Immature natural killer cell (primary cell): ENCODE measurements around the gene ETV3. TPM values are rescaled to one million over a fixed set of nuclear protein-coding genes. Genes with fewer than 3 reads are reported as not detected.

Experiments used
- DNase-seq, 3 donors: peaks; one replicate each; pipeline ENCODE4 v3.0.0; 2022; ENCODE audit warnings: mixed read lengths in 1 of 3
- H3K27ac Mint-ChIP-seq, 6 donors: one replicate each; pipeline ENCODE4 v1.8.0; 2020; ENCODE audit warnings: mixed read lengths in 6 of 6, mild to moderate bottlenecking in 5 of 6, inconsistent platforms in 4 of 6, moderate library complexity in 3 of 6
- H3K27me3 Mint-ChIP-seq, 3 donors: one replicate each; pipeline ENCODE4 v1.8.0; 2020 to 2021; ENCODE audit warnings: low read depth in 3 of 3, mild to moderate bottlenecking in 3 of 3, mixed read lengths in 3 of 3, moderate library complexity in 3 of 3, inconsistent platforms in 1 of 3
- H3K36me3 Mint-ChIP-seq, 3 donors: one replicate each; pipeline ENCODE4 v1.8.0; 2020; ENCODE audit warnings: mixed read lengths in 3 of 3, inconsistent platforms in 2 of 3, mild to moderate bottlenecking in 2 of 3
- H3K4me1 Mint-ChIP-seq, 2 donors: one replicate each; pipeline ENCODE4 v1.8.0; 2020; ENCODE audit warnings: inconsistent platforms in 2 of 2, mild to moderate bottlenecking in 2 of 2, mixed read lengths in 2 of 2, moderate library complexity in 1 of 2
- H3K4me3 Mint-ChIP-seq, 5 donors: one replicate each; pipeline ENCODE4 v1.8.0; 2020; ENCODE audit warnings: mild to moderate bottlenecking in 5 of 5, mixed read lengths in 5 of 5, inconsistent platforms in 3 of 5, moderate library complexity in 3 of 5
- H3K9me3 Mint-ChIP-seq, 6 donors: one replicate each; pipeline ENCODE4 v1.8.0; 2020; ENCODE audit warnings: mild to moderate bottlenecking in 6 of 6, mixed read lengths in 6 of 6, inconsistent platforms in 4 of 6, moderate library complexity in 3 of 6
- polyA plus RNA-seq, 3 donors: library from polyadenylated mRNA; unstranded; fragments of 300-500 nt; fragmentation: Illumina TruSeq; gene quantifications; one replicate each; pipeline ENCODE4 v1.2.3, GENCODE V29; 2021

Gene ETV3
- polyA plus RNA-seq, 3 donors from 2014 or later, result 6.6 to 22.0 (median 20.5) TPM

DNA sequence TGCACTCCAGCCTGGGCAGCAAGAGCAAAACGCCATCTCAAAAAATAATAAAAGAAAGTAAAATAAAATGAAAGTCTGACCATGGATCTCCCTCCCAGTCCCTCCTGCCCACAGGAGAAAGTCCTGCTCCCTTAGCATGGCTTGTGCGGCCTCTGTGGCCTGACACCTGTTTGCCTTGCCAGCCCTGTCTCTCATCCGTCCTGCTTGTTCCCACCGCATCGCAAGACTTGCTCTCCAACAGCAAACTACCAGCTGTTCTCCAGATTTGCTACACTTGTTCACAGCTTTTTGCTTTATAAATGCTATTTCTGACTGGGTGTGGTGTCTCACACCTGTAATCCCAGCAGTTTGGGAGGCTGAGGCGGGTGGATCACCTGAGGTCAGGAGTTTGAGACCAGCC, 41.3 kb downstream of the ETV3 start:
- Mint-ChIP-seq H3K27ac (peak overlapping the region in 1 of 6 donors; percentile 56), H3K27me3 (peaks cover 0 to 9% (median 5%) of the 10 kb centered on the region in 3 donors), H3K9me3 (no peaks in the 10 kb centered on the region), H3K4me1 (no peaks in the 10 kb centered on the region), H3K36me3 (no peaks in the 10 kb centered on the region), H3K4me3 (no peak overlapping the region)
- no peak for DNase-seq

DNA sequence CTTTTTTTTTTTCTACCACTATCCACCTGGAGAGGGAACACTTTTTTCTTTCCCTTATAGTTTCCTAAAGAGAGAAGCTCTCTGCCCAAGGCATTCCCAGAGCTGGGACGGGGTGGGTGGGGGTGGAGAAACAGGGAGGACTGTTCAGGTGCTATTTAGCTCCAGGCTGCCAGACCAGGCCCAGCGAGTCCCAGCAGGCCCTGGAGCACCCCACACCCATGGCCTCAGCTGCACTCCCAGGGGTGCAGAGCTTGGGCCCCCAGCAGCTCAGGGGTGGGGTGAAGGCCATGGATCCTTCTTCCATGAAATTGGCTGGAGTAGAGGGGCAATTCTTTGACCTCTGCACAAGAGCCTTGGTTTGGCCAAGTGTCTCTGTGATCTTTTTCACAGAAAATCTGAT, 42.6 kb downstream of the ETV3 start:
- peaks cover 0 to 9% (median 2%) of the 10 kb centered on the region in 3 donors for H3K27me3 Mint-ChIP-seq
- H3K4me3 Mint-ChIP-seq, result no peak overlapping the region
- H3K36me3 Mint-ChIP-seq, result no peaks in the 10 kb centered on the region
- H3K9me3 Mint-ChIP-seq, result no peaks in the 10 kb centered on the region
- DNase-seq, result no peak
- H3K4me1 Mint-ChIP-seq, result no peaks in the 10 kb centered on the region
- H3K27ac Mint-ChIP-seq, result no peak overlapping the region

DNA sequence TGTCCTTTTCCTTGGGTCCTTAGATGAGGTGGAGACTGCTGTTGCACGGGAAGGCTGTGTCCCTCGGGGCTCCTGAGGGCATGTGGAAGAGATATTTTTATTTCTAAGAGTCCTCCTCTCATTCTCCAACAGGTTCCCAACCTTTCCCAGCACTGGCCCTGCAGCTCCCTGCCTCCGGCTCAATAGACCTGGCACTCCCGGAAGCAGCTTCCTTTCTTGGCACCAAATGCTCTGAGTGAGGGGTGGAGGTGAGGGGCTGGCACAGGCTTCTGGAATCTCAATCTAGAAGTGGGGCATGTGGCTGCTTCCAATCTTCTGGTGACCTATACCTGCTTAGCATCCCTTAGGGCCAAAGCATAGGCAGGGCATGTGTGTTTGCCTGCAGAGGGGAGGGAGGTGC, 43.1 kb downstream of the ETV3 start:
- Mint-ChIP-seq H3K4me1 (no peaks in the 10 kb centered on the region), H3K36me3 (no peaks in the 10 kb centered on the region), H3K9me3 (no peaks in the 10 kb centered on the region), H3K4me3 (no peak overlapping the region), H3K27me3 (peaks cover 0 to 9% (median 2%) of the 10 kb centered on the region in 3 donors), H3K27ac (no peak overlapping the region)
- no peak for DNase-seq

DNA sequence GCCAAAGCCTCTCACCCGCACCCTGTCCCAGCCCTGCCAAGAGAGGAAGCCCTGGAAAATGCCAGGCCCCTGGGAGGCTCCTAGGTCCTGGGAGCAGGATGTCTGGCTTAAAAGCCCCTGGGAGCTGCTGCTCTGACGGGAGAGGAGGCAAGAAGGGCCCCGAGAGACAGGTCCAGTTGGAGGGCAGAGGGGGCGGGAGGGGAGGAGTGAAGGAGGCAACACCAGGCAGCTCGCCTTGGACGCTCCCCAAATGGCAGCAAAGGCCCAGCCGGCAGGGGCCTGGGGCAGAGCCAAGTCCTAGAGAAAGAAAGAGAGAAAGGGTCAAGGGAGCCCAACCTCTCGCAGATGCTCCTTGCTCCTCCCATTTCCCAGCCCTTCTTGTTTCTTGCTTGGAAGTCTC, 45.4 kb downstream of the ETV3 start:
- no peaks in the 10 kb centered on the region for H3K9me3 Mint-ChIP-seq

DNA sequence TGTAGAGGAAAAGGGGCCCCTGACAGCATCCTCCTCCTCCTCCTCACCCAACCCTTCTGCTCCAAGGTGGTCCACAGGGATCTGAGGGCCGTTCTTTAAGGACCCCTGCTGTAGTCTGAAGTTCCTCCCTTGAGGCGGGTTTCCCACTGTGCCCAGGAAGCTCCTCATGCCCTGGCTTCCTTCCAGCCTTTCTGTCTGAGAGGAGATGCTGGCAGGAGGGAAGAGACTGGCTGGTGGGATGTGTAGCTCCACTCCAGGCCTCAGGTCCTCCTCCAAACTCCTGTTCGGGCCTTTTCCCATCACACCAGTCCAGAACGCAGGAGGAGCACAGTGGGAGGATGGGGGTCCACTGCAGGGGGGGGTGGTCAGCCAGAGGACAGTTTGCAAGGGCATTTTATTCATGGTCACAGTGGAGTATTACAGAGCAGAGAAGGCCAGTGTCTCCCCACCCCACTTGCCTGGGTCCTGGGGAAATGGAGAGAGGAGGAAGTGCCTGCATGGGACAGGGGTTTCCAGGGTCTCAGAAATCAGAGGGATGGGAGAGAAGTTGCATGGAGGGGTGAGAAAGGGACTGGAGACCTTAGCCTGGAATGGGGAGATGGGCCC, 46.4 kb downstream of the ETV3 start:
- Mint-ChIP-seq H3K27me3 (peaks cover 0 to 3% (median 0%) of the 10 kb centered on the region in 3 donors), H3K4me1 (no peaks in the 10 kb centered on the region), H3K27ac (no peak overlapping the region), H3K36me3 (no peaks in the 10 kb centered on the region), H3K4me3 (no peak overlapping the region), H3K9me3 (no peaks in the 10 kb centered on the region)
- no peak for DNase-seq

More for the DNA sequence above, 45.4 kb downstream of the ETV3 start:
- no peak for DNase-seq
- no peak overlapping the region for H3K27ac Mint-ChIP-seq
- no peak overlapping the region for H3K4me3 Mint-ChIP-seq
- H3K4me1 Mint-ChIP-seq, result no peaks in the 10 kb centered on the region
- H3K36me3 Mint-ChIP-seq, result no peaks in the 10 kb centered on the region
- H3K27me3 Mint-ChIP-seq, result peaks cover 0 to 5% (median 2%) of the 10 kb centered on the region in 3 donors

- Mint-ChIP-seq H3K4me3 (no peak overlapping the region), H3K36me3 (no peaks in the 10 kb centered on the region), H3K27me3 (peaks cover 0 to 2% (median 0%) of the 10 kb centered on the region in 3 donors), H3K9me3 (no peaks in the 10 kb centered on the region), H3K4me1 (no peaks in the 10 kb centered on the region), H3K27ac (no peak overlapping the region)
- no peak for DNase-seq
Measured at GRCh38 chr1:157091186-157091585, 47.0 kb downstream of the ETV3 start.

DNA sequence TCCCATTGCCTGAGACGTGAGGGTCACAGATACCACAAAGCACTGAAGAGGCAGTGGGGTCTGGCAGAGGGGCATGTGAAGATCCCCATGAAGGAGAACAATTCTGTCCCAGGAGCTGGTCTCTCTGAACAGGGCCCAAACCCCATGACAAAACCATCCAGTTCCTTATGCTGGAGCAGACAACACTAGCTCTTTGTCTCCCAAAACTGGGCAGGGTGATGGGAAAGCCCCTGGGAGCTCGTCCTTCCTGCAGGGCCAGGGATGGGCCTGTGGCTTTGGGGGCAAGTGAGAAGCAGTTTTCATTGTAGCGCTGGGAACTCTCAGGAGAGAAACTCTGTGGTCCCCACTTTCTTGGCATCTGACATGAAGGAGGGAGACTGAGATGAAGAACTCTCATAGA, 47.4 kb downstream of the ETV3 start:
- Mint-ChIP-seq H3K36me3 (no peaks in the 10 kb centered on the region), H3K27me3 (peaks cover 0 to 2% (median 0%) of the 10 kb centered on the region in 3 donors), H3K27ac (no peak overlapping the region), H3K4me3 (no peak overlapping the region), H3K9me3 (no peaks in the 10 kb centered on the region), H3K4me1 (no peaks in the 10 kb centered on the region)
- no peak for DNase-seq

- no peak overlapping the region for H3K27ac Mint-ChIP-seq
- H3K27me3 Mint-ChIP-seq, result peaks cover 0 to 2% (median 0%) of the 10 kb centered on the region in 3 donors
- no peak overlapping the region for H3K4me3 Mint-ChIP-seq
- no peaks in the 10 kb centered on the region for H3K4me1 Mint-ChIP-seq
- no peaks in the 10 kb centered on the region for H3K36me3 Mint-ChIP-seq
- DNase-seq, result peak; percentile 67 to 78 (median 73)
- no peaks in the 10 kb centered on the region for H3K9me3 Mint-ChIP-seq
Measured at GRCh38 chr1:157090196-157090647, 48.0 kb downstream of the ETV3 start.

DNA sequence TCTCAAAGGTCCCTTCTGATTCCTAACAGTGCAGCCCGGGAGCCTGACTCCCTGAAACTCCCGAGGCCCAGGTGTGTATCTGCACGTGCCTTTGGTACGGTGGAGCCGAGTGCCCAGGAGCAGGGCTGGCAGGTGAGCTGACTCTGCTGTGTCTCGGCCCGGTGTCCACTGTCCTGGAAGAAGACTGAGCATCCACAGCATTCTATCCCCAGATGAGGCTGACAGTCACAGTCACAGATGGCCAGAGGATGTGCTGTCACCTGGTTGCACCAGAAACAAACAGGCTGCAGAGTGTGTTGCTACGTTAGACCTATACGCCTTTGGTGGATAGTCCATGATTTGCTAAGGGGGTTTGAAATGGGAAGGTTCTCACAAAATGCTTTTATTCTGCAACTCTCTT, 48.4 kb downstream of the ETV3 start:
- Mint-ChIP-seq H3K4me3 (no peak overlapping the region), H3K36me3 (no peaks in the 10 kb centered on the region), H3K4me1 (no peaks in the 10 kb centered on the region), H3K9me3 (no peaks in the 10 kb centered on the region), H3K27ac (no peak overlapping the region), H3K27me3 (peaks cover 0 to 2% (median 0%) of the 10 kb centered on the region in 3 donors)
- DNase-seq, result no peak

- Mint-ChIP-seq H3K4me3 (no peak overlapping the region), H3K27ac (no peak overlapping the region), H3K9me3 (no peaks in the 10 kb centered on the region), H3K36me3 (no peaks in the 10 kb centered on the region), H3K4me1 (no peaks in the 10 kb centered on the region), H3K27me3 (peaks cover 0 to 2% (median 0%) of the 10 kb centered on the region in 3 donors)
- no peak for DNase-seq
Measured at GRCh38 chr1:157088607-157089006, 49.6 kb downstream of the ETV3 start.

- Mint-ChIP-seq H3K4me1 (no peaks in the 10 kb centered on the region), H3K4me3 (no peak overlapping the region), H3K9me3 (no peaks in the 10 kb centered on the region), H3K27ac (no peak overlapping the region), H3K36me3 (no peaks in the 10 kb centered on the region), H3K27me3 (peaks cover 0 to 2% (median 1%) of the 10 kb centered on the region in 3 donors)
- DNase-seq, result no peak
Measured at GRCh38 chr1:157087030-157087429, 51.2 kb downstream of the ETV3 start.

DNA sequence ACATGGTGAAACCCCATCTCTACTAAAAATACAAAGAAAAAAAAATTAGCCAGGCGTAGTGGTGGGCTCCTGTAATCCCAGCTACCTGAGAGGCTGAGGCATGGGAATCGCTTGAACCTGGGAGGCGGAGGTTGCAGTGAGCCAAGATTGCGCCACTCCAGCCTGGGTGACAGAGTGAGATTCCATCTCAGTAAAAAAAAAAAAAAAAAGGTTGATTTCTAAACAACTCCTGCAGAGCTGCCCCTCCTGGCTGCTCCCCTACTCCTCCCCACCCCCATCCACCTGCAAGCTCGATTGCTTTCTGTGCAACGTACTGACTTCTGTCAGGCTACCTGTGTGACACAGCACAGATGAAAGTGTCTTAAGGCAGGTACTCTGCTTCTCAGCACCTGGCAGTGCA, 51.9 kb downstream of the ETV3 start:
- Mint-ChIP-seq H3K4me3 (no peak overlapping the region), H3K9me3 (no peaks in the 10 kb centered on the region)

GRCh38 chr1:157085421-157085820, 52.8 kb downstream of the ETV3 start:
- no peak overlapping the region for H3K4me3 Mint-ChIP-seq
- H3K9me3 Mint-ChIP-seq, result no peaks in the 10 kb centered on the region
- no peak overlapping the region for H3K27ac Mint-ChIP-seq
- no peak for DNase-seq
- H3K4me1 Mint-ChIP-seq, result no peaks in the 10 kb centered on the region
- H3K27me3 Mint-ChIP-seq, result peaks cover 0 to 2% (median 2%) of the 10 kb centered on the region in 3 donors
- no peaks in the 10 kb centered on the region for H3K36me3 Mint-ChIP-seq

More for the DNA sequence above, 51.9 kb downstream of the ETV3 start:
- no peak overlapping the region for H3K27ac Mint-ChIP-seq
- peaks cover 0 to 2% (median 2%) of the 10 kb centered on the region in 3 donors for H3K27me3 Mint-ChIP-seq
- no peak for DNase-seq
- H3K36me3 Mint-ChIP-seq, result no peaks in the 10 kb centered on the region
- H3K4me1 Mint-ChIP-seq, result no peaks in the 10 kb centered on the region

- no peaks in the 10 kb centered on the region for H3K4me1 Mint-ChIP-seq
- H3K27ac Mint-ChIP-seq, result no peak overlapping the region
- no peak for DNase-seq
- H3K27me3 Mint-ChIP-seq, result peaks cover 0 to 2% (median 2%) of the 10 kb centered on the region in 3 donors
- no peaks in the 10 kb centered on the region for H3K9me3 Mint-ChIP-seq
- H3K4me3 Mint-ChIP-seq, result no peak overlapping the region
- no peaks in the 10 kb centered on the region for H3K36me3 Mint-ChIP-seq
Measured at GRCh38 chr1:157084720-157085119, 53.5 kb downstream of the ETV3 start.

DNA sequence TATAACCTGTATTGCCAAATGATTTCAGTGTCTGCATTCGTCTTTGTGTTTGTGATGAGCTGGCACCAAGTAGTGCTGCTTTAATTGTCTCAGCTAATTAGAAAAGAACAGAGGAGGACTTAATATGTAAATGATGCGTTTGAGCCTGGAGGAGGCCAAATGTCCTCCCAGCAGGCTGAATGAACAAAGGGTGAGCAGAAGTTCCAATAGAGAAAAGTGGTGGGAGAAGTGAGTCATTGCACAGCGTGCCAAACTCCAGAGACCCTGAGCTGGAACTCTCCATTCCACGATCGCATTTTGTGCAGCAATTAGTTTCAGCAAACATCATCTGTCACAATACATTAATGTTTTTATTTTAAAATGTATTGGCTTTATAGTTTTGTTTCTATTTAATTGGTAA, 56.5 kb downstream of the ETV3 start:
- DNase-seq, result no peak
- H3K4me1 Mint-ChIP-seq, result no peaks in the 10 kb centered on the region
- no peak overlapping the region for H3K27ac Mint-ChIP-seq
- H3K36me3 Mint-ChIP-seq, result no peaks in the 10 kb centered on the region
- H3K27me3 Mint-ChIP-seq, result peaks cover 2 to 9% (median 6%) of the 10 kb centered on the region in 3 donors
- H3K9me3 Mint-ChIP-seq, result no peaks in the 10 kb centered on the region
- H3K4me3 Mint-ChIP-seq, result no peak overlapping the region
